Stomach (tissue), 4 donors: ENCODE results near the gene DRC1.

Experiments used
- EP300 ChIP-seq: sonication (generic); formaldehyde crosslinking; IDR thresholded peaks from one replicate; pipeline ENCODE4 v1.6.1; 2017; ENCODE audit warnings: antibody characterized with exemption
- POLR2A ChIP-seq, 4 donors: fragments of 450-650 bp; IDR thresholded peaks; one replicate each; pipeline ENCODE4 v1.6.1; 2016; ENCODE audit warnings: antibody characterized with exemption in 4 of 4, control low read depth in 2 of 4, mild to moderate bottlenecking in 1 of 4, moderate library complexity in 1 of 4
- POLR2AphosphoS5 ChIP-seq, 3 donors: sonication (generic); formaldehyde crosslinking; IDR thresholded peaks; one replicate each; pipeline ENCODE4 v1.6.1; 2016; ENCODE audit warnings: antibody characterized with exemption in 3 of 3
- TF ChIP-seq, protein P1 (sequence below), 7 experiments: fragments of 450-650 bp in 4 of 7; fragments of 200-600 bp in 3 of 7; sonication (generic) in 3 of 7; IDR thresholded peaks; one replicate each; pipeline ENCODE4 v1.5.1; 2016 to 2019; ENCODE audit warnings: antibody characterized with exemption in 7 of 7, control low read depth in 2 of 7, mild to moderate bottlenecking in 1 of 7

DNA sequence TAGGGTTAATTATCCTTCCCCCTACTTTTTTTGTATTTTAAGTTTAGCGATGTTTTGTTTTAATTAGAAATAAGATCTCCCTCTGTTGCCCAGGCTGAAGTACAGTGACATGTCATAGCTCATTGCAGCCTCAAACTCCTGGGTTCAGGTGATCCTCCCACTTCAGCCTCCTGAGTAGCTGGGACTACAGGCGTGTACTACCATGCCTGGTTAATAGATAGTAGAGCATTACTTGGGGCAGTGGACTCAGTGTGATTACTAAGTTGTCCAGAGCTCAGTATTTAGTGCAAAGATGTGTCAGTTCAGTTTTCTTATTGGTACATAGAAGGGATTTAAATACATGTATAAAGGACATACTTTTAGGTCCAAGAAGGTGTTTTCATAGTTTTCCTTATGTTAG, 45.6 kb upstream of the DRC1 start:
- TF ChIP-seq POLR2A (IDR thresholded peaks at IDR 0.05) (no peak), POLR2AphosphoS5 (IDR thresholded peaks at IDR 0.05) (no peak), EP300 (no peak)
- TF ChIP-seq, protein P1, sequence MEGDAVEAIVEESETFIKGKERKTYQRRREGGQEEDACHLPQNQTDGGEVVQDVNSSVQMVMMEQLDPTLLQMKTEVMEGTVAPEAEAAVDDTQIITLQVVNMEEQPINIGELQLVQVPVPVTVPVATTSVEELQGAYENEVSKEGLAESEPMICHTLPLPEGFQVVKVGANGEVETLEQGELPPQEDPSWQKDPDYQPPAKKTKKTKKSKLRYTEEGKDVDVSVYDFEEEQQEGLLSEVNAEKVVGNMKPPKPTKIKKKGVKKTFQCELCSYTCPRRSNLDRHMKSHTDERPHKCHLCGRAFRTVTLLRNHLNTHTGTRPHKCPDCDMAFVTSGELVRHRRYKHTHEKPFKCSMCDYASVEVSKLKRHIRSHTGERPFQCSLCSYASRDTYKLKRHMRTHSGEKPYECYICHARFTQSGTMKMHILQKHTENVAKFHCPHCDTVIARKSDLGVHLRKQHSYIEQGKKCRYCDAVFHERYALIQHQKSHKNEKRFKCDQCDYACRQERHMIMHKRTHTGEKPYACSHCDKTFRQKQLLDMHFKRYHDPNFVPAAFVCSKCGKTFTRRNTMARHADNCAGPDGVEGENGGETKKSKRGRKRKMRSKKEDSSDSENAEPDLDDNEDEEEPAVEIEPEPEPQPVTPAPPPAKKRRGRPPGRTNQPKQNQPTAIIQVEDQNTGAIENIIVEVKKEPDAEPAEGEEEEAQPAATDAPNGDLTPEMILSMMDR (IDR thresholded peaks at IDR 0.05), result no peak
